G401 (cell line): ENCODE data around the gene BRAT1. TPM values are rescaled to one million over a fixed set of nuclear protein-coding genes. Genes with fewer than 3 reads are reported as not detected.

Experiments used
- DNase-seq: peaks from one replicate; pipeline ENCODE4 v3.0.0-alpha.2; 2015; ENCODE audit warnings: low spot score
- in situ Hi-C: cut with HindIII; loops from 2 replicates; pipeline ENCODE4 v1.10.0; 2016; ENCODE audit warnings: low sequenced_read_pairs, mixed read lengths
- total RNA-seq: library from RNA; depleted of rRNA; stranded (reverse); fragments of >200 nt; shearing (Covaris generic); gene quantifications from 2 replicates; pipeline ENCODE4 v1.2.3, GENCODE V29; 2014; rRNA removed

BRAT1 gene
- total RNA-seq, 1 experiment from 2014 or later: 87.3 TPM

GRCh38 chr7:2488681-2489080 is 66.6 kb downstream of the BRAT1 start:
- no peak for DNase-seq
- in situ Hi-C loops: no loop called here

GRCh38 chr7:2488272-2488645 is 67.1 kb downstream of the BRAT1 start:
- in situ Hi-C loops: no loop called here
- DNase-seq: no peak

Other genes with a start within 250 kb of the BRAT1 start
- 52.9 and 74.2 TPM in 2 replicates for gene SNX8, start 241.1 kb downstream of the BRAT1 start, total RNA-seq
- gene EIF3B, start 200.7 kb downstream of the BRAT1 start, total RNA-seq: 217 and 294 TPM in 2 replicates
- gene CHST12, start 151.9 kb downstream of the BRAT1 start, total RNA-seq: 13.5 and 20.7 TPM in 2 replicates
- gene GRIFIN, start 79.1 kb downstream of the BRAT1 start, total RNA-seq: not detected in 2 replicates
- 3.4 and 5.6 TPM in 2 replicates for gene LFNG, start 35.8 kb downstream of the BRAT1 start, total RNA-seq
- 21.6 and 32.9 TPM in 2 replicates for gene IQCE, start 3.5 kb upstream of the BRAT1 start, total RNA-seq
- gene TTYH3, start 76.5 kb upstream of the BRAT1 start, total RNA-seq: 17.7 and 18.7 TPM in 2 replicates
- gene AMZ1, start 132.7 kb upstream of the BRAT1 start, total RNA-seq: not detected in 2 replicates